Activated T-helper 2 cell treated with anti-CD3 and anti-CD28 coated beads, Interferon-gamma antibody, Interleukin-2, Interleukin-4, amounts not matched to agents 10 μg/mL and 5 μg/mL and 100 μg/mL, durations not matched to agents 14 hours and 24 hours and 36 hours (primary cell): ENCODE data around the gene GPR25. TPM values are rescaled to one million over a fixed set of nuclear protein-coding genes. Genes with fewer than 3 reads are reported as not detected.

Experiments used
- DNase-seq: peaks from one replicate; pipeline ENCODE4 v3.0.0; 2021; ENCODE audit warnings: low spot score
- H3K27ac Mint-ChIP-seq: one replicate; pipeline ENCODE4 v1.8.0; 2021; ENCODE audit warnings: mixed read lengths
- H3K27me3 Mint-ChIP-seq: one replicate; pipeline ENCODE4 v1.8.0; 2021; ENCODE audit warnings: low read depth, mixed read lengths
- H3K36me3 Mint-ChIP-seq: one replicate; pipeline ENCODE4 v1.8.0; 2021; ENCODE audit warnings: low read depth, mixed read lengths
- H3K4me1 Mint-ChIP-seq: one replicate; pipeline ENCODE4 v1.8.0; 2021; ENCODE audit warnings: low read depth, mixed read lengths
- H3K4me3 Mint-ChIP-seq: one replicate; pipeline ENCODE4 v1.8.0; 2021; ENCODE audit warnings: low read depth, mild to moderate bottlenecking, moderate library complexity, mixed read lengths
- H3K9me3 Mint-ChIP-seq: one replicate; pipeline ENCODE4 v1.8.0; 2021; ENCODE audit warnings: mixed read lengths
- intact Hi-C: fragments of 100-400 bp; cut with micrococcal nuclease; formaldehyde crosslinking; loops from one replicate; pipeline ENCODE4 v1.15.1; 2023
- total RNA-seq: library from RNA; stranded (reverse); gene quantifications from 2 replicates; pipeline ENCODE4 v1.2.3, GENCODE V29; 2022

Gene GPR25
- total RNA-seq, 1 donor from 2014 or later: not detected

DNA sequence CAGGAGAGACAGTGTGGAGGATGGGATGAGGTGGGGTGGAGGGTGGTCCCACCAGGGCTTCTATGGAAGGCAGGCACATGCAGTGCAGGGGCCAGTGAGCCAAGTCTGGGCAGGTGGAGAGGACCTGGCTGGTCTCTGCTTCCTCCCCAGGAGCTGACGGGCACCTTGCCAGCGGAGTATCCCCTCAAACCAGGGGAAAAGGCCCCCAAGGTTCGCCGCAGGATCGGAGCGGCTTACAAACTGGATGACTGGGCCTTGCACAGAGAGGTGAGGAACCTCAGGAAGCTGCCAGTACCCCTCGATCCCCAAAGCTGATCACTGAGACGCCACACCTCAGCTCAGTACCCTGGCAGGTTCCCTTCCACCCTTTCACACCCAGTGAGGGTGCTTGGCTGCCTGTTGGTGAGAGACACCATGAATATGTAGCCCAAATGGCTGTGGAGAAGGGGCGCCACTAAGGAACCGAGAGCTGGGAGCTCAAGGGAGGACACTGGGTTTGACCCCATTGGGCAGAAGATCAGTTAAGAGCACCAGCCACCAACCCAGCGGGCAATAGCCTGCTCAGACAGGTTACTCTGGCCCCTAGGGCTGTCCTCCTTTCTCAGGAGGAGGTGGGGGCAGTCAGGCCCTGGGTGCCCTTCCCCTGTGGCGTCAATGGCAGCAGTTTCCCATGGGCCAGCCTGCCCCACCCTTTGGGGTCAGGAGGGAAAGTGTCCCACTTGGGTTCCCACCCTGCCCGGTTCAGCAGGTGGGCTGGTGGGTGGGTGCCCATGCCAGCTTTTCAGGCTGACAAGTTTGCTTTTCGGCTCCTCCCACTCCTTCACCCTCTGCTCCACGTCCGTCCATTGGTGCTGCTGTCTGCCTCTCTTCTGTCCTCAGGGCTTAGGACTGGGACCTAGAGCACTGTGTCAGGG is 27.4 kb downstream of the GPR25 start:
- H3K27me3 Mint-ChIP-seq: peaks cover 54% of the 10 kb centered on the region
- H3K4me3 Mint-ChIP-seq: no peak overlapping the region
- H3K27ac Mint-ChIP-seq: no peak overlapping the region
- no peaks in the 10 kb centered on the region for H3K36me3 Mint-ChIP-seq
- no peaks in the 10 kb centered on the region for H3K9me3 Mint-ChIP-seq
- no peak for DNase-seq
- intact Hi-C loops: no loop called here
- H3K4me1 Mint-ChIP-seq: peaks cover under 1% of the 10 kb centered on the region

DNA sequence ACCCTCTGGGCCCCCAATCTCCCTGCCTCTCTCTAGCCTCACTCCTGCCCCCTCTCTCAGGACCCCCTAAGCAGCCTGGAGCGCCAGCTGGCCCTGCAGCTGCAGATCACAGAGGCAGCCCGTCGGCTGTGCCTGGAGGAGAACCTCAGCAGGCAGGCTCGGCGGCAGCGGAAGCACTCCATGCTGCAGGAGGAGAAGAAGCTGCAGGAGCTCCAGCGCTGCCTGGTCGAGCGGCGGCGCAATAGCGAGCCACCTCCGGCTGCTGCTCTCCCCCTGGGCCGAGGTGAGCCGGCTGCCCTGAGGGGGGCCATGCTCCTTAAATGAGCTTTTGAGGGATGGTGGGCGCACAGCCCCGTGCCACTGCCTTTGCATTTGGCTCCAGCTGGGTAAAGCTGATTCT is 28.1 kb downstream of the GPR25 start:
- intact Hi-C loops: no loop called here
- H3K9me3 Mint-ChIP-seq: no peaks in the 10 kb centered on the region
- no peak overlapping the region for H3K27ac Mint-ChIP-seq
- peaks cover 4% of the 10 kb centered on the region for H3K4me1 Mint-ChIP-seq
- H3K4me3 Mint-ChIP-seq: no peak overlapping the region
- peaks cover 55% of the 10 kb centered on the region for H3K27me3 Mint-ChIP-seq
- DNase-seq: no peak
- H3K36me3 Mint-ChIP-seq: no peaks in the 10 kb centered on the region

DNA sequence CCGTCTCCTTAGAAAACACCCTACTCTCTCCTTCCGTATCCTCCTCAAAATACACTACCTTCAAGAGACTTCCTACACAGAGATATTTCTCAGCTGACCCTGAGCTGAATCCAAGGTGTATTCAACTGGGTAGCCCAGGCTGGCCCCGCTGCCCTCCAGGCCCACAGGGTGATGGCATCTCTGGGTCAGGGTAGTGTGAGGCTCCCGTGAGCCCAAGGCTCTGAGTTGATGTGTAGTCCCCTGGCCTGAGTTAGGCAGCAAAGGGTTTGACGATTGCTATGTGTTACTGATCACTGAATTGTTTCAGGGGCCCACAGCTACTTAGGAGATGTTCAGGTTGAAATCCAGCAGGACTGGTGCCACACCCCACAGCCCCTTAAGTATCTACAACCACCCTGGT is 28.6 kb downstream of the GPR25 start:
- intact Hi-C loops: no loop called here
- Mint-ChIP-seq H3K27ac (no peak overlapping the region), H3K27me3 (peaks cover 55% of the 10 kb centered on the region), H3K4me3 (no peak overlapping the region), H3K4me1 (peaks cover 4% of the 10 kb centered on the region), H3K36me3 (no peaks in the 10 kb centered on the region), H3K9me3 (no peaks in the 10 kb centered on the region)
- no peak for DNase-seq

DNA sequence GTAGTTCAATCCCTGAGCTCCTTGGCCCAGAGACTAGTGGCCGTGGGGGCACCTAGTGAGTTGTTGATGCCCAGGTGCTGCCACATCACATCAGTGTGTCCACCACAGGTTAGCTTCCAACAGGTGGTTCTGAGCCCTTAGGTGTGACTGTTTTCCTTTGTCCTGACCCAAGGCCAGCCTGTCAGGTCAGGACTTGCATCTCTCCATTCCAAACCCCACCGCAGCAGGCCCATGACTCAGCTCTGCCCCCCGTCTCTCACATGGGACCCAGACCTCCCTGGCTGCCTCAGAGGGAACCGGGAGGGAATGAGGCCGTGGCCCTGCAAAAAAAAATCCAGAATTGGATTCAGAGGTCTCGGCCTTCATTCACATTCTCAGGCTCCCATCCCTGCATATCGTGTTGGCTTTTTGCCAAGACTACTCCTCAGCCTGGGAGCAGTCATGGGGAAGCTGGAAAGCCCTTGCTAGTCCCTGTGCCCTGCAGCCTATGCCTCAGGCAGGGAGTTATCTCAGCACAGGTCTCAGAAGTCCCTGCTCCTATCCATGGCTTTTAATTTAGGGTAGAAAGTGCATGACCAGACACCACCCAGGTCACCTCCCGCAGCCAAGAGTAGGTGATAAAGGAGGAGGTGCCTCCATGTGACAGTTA is 29.1 kb downstream of the GPR25 start:
- H3K9me3 Mint-ChIP-seq: no peaks in the 10 kb centered on the region
- peaks cover 54% of the 10 kb centered on the region for H3K27me3 Mint-ChIP-seq
- H3K36me3 Mint-ChIP-seq: no peaks in the 10 kb centered on the region
- DNase-seq: no peak
- H3K4me1 Mint-ChIP-seq: peaks cover 4% of the 10 kb centered on the region
- H3K27ac Mint-ChIP-seq: no peak overlapping the region
- H3K4me3 Mint-ChIP-seq: no peak overlapping the region
- intact Hi-C loops: no loop called here

DNA sequence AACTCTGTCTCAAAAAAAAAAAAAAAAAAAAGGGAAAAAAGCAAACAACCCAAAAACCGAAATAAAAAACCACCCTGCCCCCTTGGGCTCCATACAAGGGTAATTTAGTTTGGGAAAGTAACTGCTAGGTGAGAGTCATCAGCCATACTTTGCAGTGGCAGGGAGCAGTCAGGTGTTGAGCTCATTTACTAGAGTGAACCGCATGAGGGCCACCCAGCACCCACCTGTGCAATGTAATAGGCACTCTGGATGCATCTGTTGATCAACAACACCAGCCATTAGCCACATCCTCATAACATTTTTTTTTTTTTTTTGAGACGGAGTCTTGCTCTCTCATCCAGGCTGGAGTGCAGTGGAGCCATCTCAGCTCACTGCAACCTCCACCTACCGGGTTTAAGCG is 31.0 kb downstream of the GPR25 start:
- Mint-ChIP-seq H3K27ac (no peak overlapping the region), H3K9me3 (no peaks in the 10 kb centered on the region), H3K4me1 (peaks cover 4% of the 10 kb centered on the region)

DNA sequence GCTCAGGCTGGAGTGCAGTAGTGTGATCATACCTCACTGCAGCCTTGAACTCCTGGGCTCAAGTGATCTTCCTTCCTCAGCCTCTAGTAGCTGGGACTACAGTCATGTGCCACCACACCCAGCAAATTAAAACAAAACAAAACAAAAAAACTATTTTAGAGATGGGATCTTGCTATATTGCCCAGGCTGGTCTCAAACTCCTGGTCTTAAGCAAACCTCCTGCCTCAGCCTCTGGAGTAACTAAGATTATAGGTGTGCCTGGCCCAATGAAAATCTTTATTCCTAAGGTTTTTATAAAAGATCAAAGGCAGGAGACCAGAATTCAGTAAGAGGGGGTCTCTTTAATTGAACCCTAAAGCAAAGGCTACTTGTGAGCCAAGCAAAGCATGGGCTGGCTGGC is 32.0 kb downstream of the GPR25 start:
- no peak for DNase-seq
- H3K9me3 Mint-ChIP-seq: no peaks in the 10 kb centered on the region
- H3K27ac Mint-ChIP-seq: no peak overlapping the region
- no peaks in the 10 kb centered on the region for H3K36me3 Mint-ChIP-seq
- H3K27me3 Mint-ChIP-seq: peaks cover 51% of the 10 kb centered on the region
- peaks cover 4% of the 10 kb centered on the region for H3K4me1 Mint-ChIP-seq
- H3K4me3 Mint-ChIP-seq: no peak overlapping the region
- intact Hi-C loops: loop anchor here (1.0 to 5.0 kb wide), 3 partner anchors 15 to 118 kb away; partner anchors contain the start of genes GPR25 and KIF21B

More for the DNA sequence above, 31.0 kb downstream of the GPR25 start:
- Mint-ChIP-seq H3K36me3 (no peaks in the 10 kb centered on the region), H3K27me3 (peaks cover 48% of the 10 kb centered on the region), H3K4me3 (no peak overlapping the region)
- no peak for DNase-seq
- intact Hi-C loops: no loop called here

DNA sequence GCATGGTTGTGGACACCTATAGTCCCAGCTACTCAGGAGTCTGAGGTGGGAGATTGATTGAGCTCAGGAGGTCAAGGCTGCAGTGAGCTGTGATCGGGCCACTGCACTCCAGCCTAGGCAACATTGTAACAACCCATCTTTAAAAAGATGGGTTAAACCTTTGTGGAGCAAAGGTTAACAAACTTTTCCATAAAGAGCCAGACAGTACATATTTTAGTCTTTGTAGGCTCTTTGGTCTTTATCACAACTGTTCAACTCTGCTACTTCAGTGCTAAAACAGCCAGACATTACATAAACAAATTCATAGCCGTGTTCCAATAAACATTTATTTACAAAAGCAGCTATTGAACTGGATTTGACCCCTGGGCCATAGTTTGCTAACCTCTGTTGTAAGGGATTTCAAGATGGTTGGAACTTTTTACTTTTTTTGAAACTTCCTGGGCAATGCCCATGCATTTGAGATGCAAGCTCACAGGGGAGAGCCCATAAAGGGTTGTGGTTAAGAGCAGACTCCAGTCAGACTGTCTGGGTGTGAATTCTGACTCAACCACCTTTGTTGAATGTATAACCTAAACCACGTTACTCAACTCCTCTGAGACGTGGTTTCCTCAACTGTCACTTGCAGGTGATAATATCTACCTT is 32.8 kb downstream of the GPR25 start:
- Mint-ChIP-seq H3K27ac (no peak overlapping the region), H3K4me1 (peaks cover 4% of the 10 kb centered on the region), H3K9me3 (no peaks in the 10 kb centered on the region), H3K27me3 (peaks cover 51% of the 10 kb centered on the region), H3K36me3 (no peaks in the 10 kb centered on the region), H3K4me3 (no peak overlapping the region)
- intact Hi-C loops: loop anchor here (1.0 to 5.0 kb wide), 3 partner anchors 16 to 117 kb away; partner anchors contain the start of genes GPR25 and KIF21B
- no peak for DNase-seq

DNA sequence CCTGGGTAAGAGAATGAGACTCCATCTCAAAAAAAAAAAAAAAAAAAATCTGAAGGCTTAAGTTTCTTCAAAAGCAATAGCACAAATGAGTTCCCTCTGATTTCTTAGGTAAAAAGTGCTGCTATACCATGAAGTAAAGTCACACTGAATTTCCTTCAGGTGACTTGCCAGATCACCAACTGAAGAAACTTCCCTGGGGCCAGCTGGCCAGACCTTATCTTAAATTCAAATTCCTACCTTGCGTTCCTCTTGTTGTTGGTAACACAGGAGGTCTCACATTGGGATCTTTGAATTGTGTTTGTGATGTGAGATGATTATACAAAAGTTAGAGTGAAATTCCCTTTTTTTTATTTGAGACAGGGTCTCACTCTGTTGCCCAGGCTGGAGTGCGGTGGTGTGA is 33.7 kb downstream of the GPR25 start:
- Mint-ChIP-seq H3K9me3 (no peaks in the 10 kb centered on the region), H3K4me1 (peaks cover 4% of the 10 kb centered on the region), H3K36me3 (no peaks in the 10 kb centered on the region), H3K4me3 (no peak overlapping the region), H3K27me3 (peaks cover 49% of the 10 kb centered on the region), H3K27ac (no peak overlapping the region)
- intact Hi-C loops: loop anchor here (5.0 kb wide), 2 partner anchors 34 to 116 kb away; partner anchors contain the start of genes GPR25 and KIF21B
- no peak for DNase-seq

DNA sequence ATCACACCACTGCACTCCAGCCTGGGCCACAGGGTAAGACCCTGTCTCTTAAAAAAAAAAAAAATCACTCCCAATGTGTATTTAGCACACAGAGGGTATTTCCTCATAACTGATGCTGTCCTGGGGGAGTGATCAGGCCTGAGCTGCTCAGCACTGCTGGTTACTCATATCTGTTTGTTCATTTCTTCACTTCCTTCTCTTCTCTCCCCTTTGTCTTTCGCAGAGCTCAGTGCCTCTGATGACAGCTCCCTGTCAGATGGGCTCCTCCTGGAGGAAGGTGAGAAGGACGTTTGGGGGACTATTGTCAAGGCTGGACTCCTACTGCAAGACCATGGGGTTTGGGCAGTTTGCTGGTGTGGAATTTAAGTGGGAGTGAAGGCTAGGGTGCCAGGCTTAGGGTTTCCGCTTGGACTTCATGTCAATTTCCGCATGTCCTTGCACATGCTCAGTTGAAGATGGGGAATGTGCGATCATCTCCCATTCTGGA is 34.9 kb downstream of the GPR25 start:
- intact Hi-C loops: loop anchor here (5.0 kb wide), 2 partner anchors 35 to 115 kb away; partner anchors contain the start of genes GPR25 and KIF21B
- no peaks in the 10 kb centered on the region for H3K9me3 Mint-ChIP-seq

DNA sequence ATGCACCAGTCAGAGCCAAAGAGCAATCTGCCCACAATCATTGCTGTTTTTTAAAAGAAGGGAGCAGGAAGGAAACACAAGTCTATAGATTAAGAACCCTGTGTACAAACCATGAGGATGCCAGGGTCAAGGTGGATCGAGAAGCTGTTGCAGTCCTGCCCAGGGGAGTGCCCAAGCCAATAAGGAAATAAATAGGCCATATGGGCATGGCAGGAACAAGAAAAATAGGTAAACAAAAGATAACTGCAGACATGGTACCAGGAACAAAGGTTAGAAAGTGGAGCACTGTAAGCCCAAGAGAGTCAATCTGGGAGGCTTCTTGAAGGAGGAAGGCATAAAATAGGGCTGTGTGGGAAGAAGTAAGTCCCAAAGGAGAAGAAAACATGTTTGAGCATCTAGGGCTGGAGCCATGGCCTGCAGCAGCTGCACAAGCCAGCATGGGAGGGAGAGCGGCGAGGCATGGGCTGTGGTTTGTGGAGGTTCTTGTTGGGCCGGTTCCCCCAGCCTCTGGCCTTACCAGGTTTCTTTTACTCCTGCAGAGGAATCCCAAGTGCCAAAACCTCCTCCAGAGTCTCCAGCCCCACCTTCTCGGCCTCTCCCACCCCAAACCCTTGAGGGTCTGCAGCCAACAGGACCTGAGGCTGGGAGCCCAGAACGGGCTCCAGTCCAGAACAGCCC is 35.5 kb downstream of the GPR25 start:
- intact Hi-C loops: loop anchor here (5.0 kb wide), 2 partner anchors 36 to 114 kb away; partner anchors contain the start of genes GPR25 and KIF21B
- Mint-ChIP-seq H3K27me3 (peaks cover 37% of the 10 kb centered on the region), H3K4me1 (peaks cover 4% of the 10 kb centered on the region), H3K4me3 (no peak overlapping the region), H3K36me3 (no peaks in the 10 kb centered on the region), H3K27ac (no peak overlapping the region), H3K9me3 (no peaks in the 10 kb centered on the region)
- DNase-seq: no peak

More for the DNA sequence above, 34.9 kb downstream of the GPR25 start:
- DNase-seq: no peak
- H3K27me3 Mint-ChIP-seq: peaks cover 38% of the 10 kb centered on the region
- no peak overlapping the region for H3K4me3 Mint-ChIP-seq
- H3K4me1 Mint-ChIP-seq: peaks cover 4% of the 10 kb centered on the region
- H3K36me3 Mint-ChIP-seq: no peaks in the 10 kb centered on the region
- H3K27ac Mint-ChIP-seq: no peak overlapping the region

DNA sequence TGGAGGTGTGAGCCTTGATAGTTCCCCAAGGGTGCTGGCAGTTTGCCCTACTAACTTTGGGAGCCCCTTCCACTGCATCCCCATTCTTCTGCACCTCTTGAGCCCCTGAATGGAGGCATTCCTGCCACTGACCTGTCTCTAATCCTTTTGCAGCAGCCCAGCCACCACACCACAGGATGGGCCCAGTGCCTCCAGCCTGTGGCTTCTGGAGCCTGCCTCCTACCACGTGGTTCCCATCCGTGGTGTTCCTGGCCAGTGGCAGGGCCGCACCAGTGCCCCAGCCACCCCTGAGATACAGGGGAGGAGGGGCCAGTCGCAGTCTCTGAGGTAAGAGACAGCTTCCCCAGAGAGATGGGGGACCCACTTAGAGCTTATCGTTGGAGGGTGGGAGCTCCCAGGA is 36.3 kb downstream of the GPR25 start:
- Mint-ChIP-seq H3K27ac (no peak overlapping the region), H3K27me3 (peaks cover 37% of the 10 kb centered on the region), H3K36me3 (no peaks in the 10 kb centered on the region), H3K9me3 (no peaks in the 10 kb centered on the region), H3K4me1 (peaks cover 4% of the 10 kb centered on the region), H3K4me3 (no peak overlapping the region)
- no peak for DNase-seq
- intact Hi-C loops: loop anchor here (5.0 kb wide), 2 partner anchors 37 to 113 kb away; partner anchors contain the start of genes GPR25 and KIF21B

DNA sequence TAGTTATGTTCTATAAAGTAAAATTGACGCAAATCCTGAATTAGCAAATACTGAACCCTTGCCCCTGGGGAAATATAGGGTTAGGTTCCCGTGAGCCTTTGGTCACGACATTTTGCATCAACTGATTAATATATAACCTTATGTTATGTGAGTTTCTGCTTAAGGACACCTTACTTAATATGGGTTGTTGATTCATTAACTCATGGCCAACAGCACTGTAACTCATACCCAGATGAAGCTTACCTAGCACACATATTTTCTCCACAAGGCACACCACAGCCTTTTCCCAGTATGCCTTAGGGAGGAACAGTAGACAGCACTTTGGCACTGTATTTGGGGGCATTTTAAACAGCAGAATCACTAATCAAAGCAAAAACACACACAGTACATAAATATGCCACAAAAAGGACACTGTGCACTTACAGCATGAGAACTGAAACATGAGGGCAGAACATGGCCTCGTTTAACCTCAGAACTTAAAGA is 37.0 kb downstream of the GPR25 start:
- no peaks in the 10 kb centered on the region for H3K36me3 Mint-ChIP-seq
- H3K27me3 Mint-ChIP-seq: peaks cover 35% of the 10 kb centered on the region
- H3K9me3 Mint-ChIP-seq: no peaks in the 10 kb centered on the region
- H3K4me3 Mint-ChIP-seq: no peak overlapping the region
- intact Hi-C loops: loop anchor here (5.0 kb wide), 2 partner anchors 37 to 113 kb away; partner anchors contain the start of genes GPR25 and KIF21B
- H3K27ac Mint-ChIP-seq: no peak overlapping the region
- DNase-seq: no peak
- H3K4me1 Mint-ChIP-seq: peaks cover 4% of the 10 kb centered on the region
